Suppressor macrophage treated with lipopolysaccharide for 4 hours (primary cell): ENCODE results near the gene HPS1.
A peak's percentile ranks its signal among the peaks of the same experiment; 100 is the strongest.
"Not testable (repeated sequence)": the region's sequence is repeated elsewhere in the genome, so short reads cannot be mapped to it uniquely, and the experiment has no call there.

Experiments
- DNase-seq: peaks from one replicate; pipeline ENCODE4 v3.0.0-alpha.2; 2020

The HPS1 gene

GRCh38 chr10:98388101-98388655 lies 58.6 kb downstream of the HPS1 start:
- DNase-seq = no peak

- no peak for DNase-seq
Observed at GRCh38 chr10:98384531-98385133, 62.1 kb downstream of the HPS1 start.

- no peak for DNase-seq
Observed at GRCh38 chr10:98383869-98384268, 62.9 kb downstream of the HPS1 start.

GRCh38 chr10:98383134-98383667 lies 63.5 kb downstream of the HPS1 start:
- DNase-seq = not testable (repeated sequence)

GRCh38 chr10:98382691-98383101 lies 64.0 kb downstream of the HPS1 start:
- DNase-seq = no peak

- DNase-seq = no peak
Observed at GRCh38 chr10:98380493-98381339, 66.0 kb downstream of the HPS1 start.

GRCh38 chr10:98378722-98379121 lies 68.0 kb downstream of the HPS1 start:
- DNase-seq = peak; percentile 13

- no peak for DNase-seq
Observed at GRCh38 chr10:98377536-98377935, 69.2 kb downstream of the HPS1 start.

- DNase-seq = no peak
Observed at GRCh38 chr10:98377001-98377400, 69.7 kb downstream of the HPS1 start.

- DNase-seq = no peak
Observed at GRCh38 chr10:98376485-98376884, 70.2 kb downstream of the HPS1 start.

GRCh38 chr10:98374217-98374985 lies 72.3 kb downstream of the HPS1 start:
- DNase-seq = peak; percentile 48

- DNase-seq = no peak
Observed at GRCh38 chr10:98373260-98374040, 73.3 kb downstream of the HPS1 start.

- DNase-seq = no peak
Observed at GRCh38 chr10:98370831-98371820, 75.6 kb downstream of the HPS1 start.

GRCh38 chr10:98369801-98370200 lies 76.9 kb downstream of the HPS1 start:
- no peak for DNase-seq

GRCh38 chr10:98368644-98369043 lies 78.1 kb downstream of the HPS1 start:
- DNase-seq = no peak

- no peak for DNase-seq
Observed at GRCh38 chr10:98367604-98368451, 78.9 kb downstream of the HPS1 start.
